ENCODE measurements around the gene TUBGCP6. TPM values are rescaled to one million over a fixed set of nuclear protein-coding genes. Genes with fewer than 3 reads are reported as not detected.

Gene TUBGCP6
- total RNA-seq, 4 donors from 2014 or later = 19.1 to 52.2 (median 40.7) TPM

DNA sequence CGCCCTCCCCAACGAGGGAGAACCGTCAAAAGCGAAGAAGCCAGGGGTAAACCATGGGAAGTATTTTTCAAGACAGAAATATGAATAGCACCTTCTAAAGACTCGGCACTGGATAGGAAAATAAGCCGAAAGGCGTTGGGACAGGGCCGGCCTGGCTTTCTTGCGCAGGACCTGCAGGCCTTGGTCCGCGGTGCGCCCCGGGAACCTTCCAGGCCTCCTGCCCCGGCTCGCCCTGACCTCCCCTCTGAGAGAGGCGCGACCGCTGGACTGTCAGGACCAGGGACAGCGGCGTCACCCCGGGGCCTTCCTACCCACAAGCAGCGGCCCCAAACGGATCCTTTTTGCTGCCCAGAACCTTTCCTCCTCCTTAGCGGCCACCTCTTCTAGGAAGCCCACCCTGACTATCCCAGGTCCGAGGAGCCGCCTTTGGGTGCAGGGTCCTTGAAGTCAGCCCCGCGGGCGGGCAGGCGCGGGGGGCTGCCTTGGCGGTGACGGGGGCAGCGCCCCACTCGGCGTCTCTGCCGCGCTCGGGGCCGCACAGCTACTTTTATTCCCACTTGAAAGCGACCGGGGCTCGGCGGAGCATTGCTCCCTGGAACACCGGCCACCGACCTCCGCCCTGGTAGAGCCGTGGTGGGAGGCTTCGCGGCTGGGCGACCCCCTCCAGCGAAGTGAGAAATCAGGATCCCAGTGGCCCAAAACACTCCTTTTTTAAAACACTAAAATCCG, 26.0 kb upstream of the TUBGCP6 start:
- Histone ChIP-seq H3K27me3 (no peaks in the 10 kb centered on the region), H3K36me3 (no peaks in the 10 kb centered on the region), H3K27ac (peak overlapping the region; percentile 50 to 72), H3K4me1 (peaks cover 0 to 32% of the 10 kb centered on the region in 2 donors), H3K9me3 (no peaks in the 10 kb centered on the region), H3K4me3 (peak overlapping the region; percentile 45 to 48)
- intact Hi-C loops (cut with DNase I; ENCODE audit: low total_unique reads) = loop anchor here (10.0 kb wide), 1 partner anchor 234 kb away; the partner anchor contains the start of genes LMF2 and NCAPH2
- no peak for TF ChIP-seq CTCF (IDR thresholded peaks at IDR 0.05)
- TF ChIP-seq POLR2A (IDR thresholded peaks at IDR 0.05) = no peak
- DNase-seq = peak; percentile 53 to 71

DNA sequence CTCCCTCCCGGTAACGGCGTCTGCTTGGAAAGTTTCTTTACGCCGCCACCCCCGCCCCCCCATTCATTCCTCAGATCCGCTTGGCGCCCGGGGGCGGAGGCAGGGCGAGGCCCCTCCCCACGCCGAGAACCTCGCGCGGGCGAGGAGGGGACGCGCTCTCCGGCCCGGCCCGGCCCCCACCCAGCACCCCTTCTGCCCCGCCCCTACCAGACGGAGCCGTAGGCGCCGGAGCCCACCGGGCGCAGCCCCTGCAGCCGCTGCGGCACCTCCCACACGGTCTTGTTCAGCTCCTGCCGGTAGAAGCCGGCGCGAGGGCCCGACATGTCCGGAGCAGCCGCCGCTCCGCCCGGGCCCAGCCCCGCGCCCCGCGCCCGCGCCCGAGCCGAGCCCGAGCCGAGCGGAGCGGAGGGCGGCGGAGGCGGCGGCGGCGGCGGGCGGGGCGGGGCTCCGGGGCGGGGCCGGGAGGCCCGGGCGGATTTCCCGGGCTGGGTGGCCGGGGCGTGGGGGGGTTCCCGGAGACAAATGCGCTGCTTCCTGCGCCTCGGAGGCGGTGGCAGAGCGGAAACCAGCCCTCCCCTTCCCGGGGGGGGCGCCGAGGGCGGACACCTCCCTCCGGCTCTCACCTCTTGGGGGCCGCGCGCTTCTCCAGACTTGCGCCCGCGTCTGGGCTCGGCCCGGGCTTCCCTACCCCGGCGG, 25.3 kb upstream of the TUBGCP6 start, which contains the start of gene MAPK11:
MAPK11 (minus strand) TSS at position 411 of the 696 bp plus-strand sequence; CDS start at position 323, 88 bp downstream.
- peak within 1 kb of the TSS; percentile 45 to 48 for H3K4me3 ChIP-seq
- no peaks in the 10 kb centered on the region for H3K36me3 ChIP-seq
- H3K4me1 ChIP-seq = peaks cover 0 to 32% of the 10 kb centered on the region in 2 donors
- H3K27me3 ChIP-seq = no peaks in the 10 kb centered on the region
- TF ChIP-seq POLR2A (IDR thresholded peaks at IDR 0.05) (no peak), CTCF (IDR thresholded peaks at IDR 0.05) (no peak)
- intact Hi-C loops (cut with DNase I; ENCODE audit: low total_unique reads) = loop anchor here (10.0 kb wide), 1 partner anchor 235 kb away; the partner anchor contains the start of genes LMF2 and NCAPH2
- DNase-seq = peak; percentile 60 to 61
- H3K27ac ChIP-seq = peak within 1 kb of the TSS; percentile 72 to 80
- no peaks in the 10 kb centered on the region for H3K9me3 ChIP-seq

DNA sequence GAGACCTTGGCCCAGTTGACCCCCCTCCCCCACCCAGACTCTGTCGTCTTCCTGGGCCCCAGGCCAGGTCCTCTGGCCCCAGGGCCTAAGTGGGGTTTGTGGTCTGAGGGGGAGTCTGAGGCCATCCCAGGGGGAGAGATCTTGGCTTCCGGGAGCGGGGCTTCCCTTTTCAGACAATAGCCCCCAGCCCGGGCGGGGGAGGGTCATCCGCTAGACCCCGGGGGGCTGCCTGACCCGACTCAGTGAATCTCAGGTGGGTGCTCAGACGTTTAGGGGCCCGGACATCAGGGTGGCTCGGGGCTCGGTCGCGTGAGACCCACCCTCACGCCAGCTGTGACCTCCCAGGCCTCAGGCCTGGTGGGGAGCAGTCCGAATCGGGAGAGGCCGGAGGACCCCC, 24.7 kb upstream of the TUBGCP6 start:
- intact Hi-C loops (cut with DNase I; ENCODE audit: low total_unique reads) = no loop called here
- DNase-seq = no peak
- H3K4me1 ChIP-seq = peaks cover 0 to 32% of the 10 kb centered on the region in 2 donors
- no peaks in the 10 kb centered on the region for H3K27me3 ChIP-seq
- TF ChIP-seq POLR2A (IDR thresholded peaks at IDR 0.05) (no peak), CTCF (IDR thresholded peaks at IDR 0.05) (no peak)
- H3K4me3 ChIP-seq = peak overlapping the region; percentile 45 to 48
- no peaks in the 10 kb centered on the region for H3K9me3 ChIP-seq
- H3K27ac ChIP-seq = peak overlapping the region; percentile 72 to 80
- no peaks in the 10 kb centered on the region for H3K36me3 ChIP-seq

GRCh38 chr22:50268655-50269113, 23.9 kb upstream of the TUBGCP6 start:
- H3K36me3 ChIP-seq = no peaks in the 10 kb centered on the region
- H3K27me3 ChIP-seq = no peaks in the 10 kb centered on the region
- TF ChIP-seq POLR2A (IDR thresholded peaks at IDR 0.05) = no peak
- no peak for TF ChIP-seq CTCF (IDR thresholded peaks at IDR 0.05)
- H3K4me3 ChIP-seq = no peak overlapping the region
- intact Hi-C loops (cut with DNase I; ENCODE audit: low total_unique reads) = no loop called here
- H3K27ac ChIP-seq = peak overlapping the region in 1 of 2 donors; percentile 80
- H3K4me1 ChIP-seq = peaks cover 0 to 32% of the 10 kb centered on the region in 2 donors
- DNase-seq = peak in 1 of 2 donors; percentile 52
- no peaks in the 10 kb centered on the region for H3K9me3 ChIP-seq
